HG02884 (cell line): ENCODE data around the gene METAP1.
"Not testable (repeated sequence)": the region's sequence is repeated elsewhere in the genome, so short reads cannot be mapped to it uniquely, and the experiment has no call there.

Experiments
- ATAC-seq: cut with Tn5 transposase; IDR thresholded peaks from one replicate; pipeline ENCODE4 v1.9.1; 2021; ENCODE audit warnings: mild to moderate bottlenecking, moderate library complexity; ENCODE audit not compliant: unreplicated experiment

Gene METAP1

DNA sequence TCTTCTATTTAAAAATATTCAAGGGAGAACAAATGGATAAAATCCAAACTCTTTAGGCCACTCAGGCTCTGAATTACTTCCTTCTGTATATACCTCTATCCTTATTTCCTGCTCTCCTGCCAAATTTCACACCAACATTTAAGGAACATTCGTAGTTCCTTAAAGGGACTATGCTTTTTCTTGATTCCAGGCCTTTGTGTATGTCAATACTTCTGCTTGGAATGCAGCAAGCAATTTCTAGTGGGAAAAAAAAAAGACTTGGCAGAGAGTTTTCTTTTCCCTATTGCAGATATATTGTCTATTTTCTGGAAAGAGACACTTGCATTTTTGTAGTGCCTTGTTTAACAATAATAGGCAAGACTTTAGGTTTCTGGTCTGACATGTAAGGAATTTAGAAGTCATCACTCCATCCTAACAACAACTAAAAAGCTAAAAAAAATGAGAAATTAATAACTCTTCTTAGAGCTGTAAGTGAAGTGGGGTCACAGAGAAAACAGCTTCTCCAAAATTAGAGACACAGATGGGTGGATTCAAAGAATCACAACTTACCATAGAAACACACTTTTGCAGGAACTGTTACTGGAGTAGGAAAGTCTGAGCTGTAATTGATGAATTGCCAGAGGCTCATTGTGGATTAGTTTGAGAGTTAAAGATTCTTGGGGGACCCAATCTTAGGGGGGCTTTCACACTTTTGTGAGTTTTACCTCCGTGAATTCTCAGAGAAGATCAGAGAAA is 95.1 kb downstream of the METAP1 start:
- no peak for ATAC-seq

DNA sequence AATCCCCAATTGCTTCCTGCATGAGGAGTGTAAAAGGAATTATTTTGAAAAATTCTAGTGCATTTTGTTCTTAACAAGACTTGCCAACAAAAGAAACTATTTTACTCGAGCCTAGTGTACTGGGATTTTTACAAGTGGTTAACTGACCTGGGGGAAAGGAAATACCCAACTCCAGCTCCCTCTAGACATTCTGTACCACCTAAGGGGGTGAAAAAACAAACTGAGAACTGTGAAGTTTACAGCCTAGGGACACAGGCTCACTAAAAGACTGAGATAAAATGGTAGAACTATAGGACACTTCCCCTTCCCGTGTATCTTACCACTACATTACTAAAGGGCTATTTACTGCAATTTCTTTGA is 95.7 kb downstream of the METAP1 start:
- ATAC-seq: no peak

DNA sequence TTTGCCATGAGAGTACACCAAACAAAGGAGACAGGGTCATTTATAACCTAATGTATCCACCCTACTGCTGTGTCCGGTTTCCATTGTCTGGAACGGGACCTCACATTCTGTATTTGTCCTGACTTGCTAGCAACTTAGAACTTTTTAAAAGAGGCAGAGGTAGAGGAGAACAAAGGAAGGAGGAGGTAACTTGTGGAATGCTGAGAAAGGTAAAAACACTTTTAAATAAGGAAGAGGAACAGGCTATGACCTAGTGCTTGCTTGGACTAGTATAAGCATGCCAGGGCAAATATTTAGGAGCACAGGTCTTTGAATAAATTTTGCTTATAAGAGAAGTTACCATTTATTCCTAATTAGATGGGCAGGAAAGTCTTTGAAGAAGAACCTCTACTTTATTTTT is 96.3 kb downstream of the METAP1 start:
- ATAC-seq: not testable (repeated sequence)

DNA sequence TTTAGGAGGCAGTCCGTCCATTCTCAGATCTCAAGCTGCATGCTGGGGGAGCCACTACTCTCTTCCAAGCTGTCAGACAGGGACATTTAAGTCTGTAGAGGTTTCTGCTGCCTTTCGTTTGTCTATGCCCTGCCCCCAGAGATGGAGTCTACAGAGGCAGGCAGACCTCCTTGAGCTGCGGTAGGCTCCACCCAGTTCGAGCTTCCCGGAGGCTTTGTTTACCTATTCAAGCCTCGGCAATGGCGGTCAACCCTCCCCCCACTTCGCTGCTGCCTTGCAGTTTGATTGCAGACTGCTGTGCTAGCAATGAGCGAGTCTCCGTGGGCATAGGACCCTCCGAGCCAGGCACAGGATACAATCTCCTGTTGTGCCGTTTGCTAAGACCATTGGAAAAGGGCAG is 103.8 kb downstream of the METAP1 start:
- no peak for ATAC-seq

DNA sequence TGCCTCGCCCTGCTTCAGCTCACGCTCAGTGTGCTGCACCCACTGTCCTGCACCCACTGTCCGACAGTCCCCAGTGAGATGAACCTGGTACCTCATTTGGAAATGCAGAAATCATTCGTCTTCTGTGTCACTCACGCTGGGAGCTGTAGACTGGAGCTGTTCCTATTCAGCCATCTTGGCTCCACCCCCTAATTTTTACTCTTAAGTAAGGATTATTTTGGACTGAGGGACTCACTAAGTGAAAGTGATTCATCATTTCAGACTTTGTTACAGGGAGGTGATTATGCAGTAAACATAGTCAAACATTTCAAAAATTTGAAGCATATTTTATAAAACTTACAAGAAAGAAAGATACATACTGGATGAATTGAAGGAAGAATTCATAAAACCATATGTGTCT is 104.3 kb downstream of the METAP1 start:
- ATAC-seq: not testable (repeated sequence)

DNA sequence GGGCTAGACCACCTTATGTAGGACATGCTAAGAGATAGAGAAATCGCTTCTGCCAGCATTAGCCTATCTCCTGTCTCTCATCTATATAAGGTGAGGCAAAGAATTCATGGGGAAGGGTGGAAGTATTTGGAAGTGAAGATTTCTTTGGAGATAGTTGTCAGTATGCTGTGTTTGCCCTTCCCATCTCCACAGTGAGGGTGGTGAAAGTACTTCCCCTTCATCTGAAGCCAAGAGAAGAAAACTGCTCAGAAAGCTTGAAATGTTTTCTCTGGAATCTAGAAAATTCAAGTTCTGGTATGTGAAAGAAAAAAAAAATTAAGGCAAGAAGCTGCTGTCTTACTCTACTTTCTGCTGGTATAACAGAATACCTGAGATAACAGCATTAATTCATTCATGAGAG is 105.4 kb downstream of the METAP1 start:
- no peak for ATAC-seq

DNA sequence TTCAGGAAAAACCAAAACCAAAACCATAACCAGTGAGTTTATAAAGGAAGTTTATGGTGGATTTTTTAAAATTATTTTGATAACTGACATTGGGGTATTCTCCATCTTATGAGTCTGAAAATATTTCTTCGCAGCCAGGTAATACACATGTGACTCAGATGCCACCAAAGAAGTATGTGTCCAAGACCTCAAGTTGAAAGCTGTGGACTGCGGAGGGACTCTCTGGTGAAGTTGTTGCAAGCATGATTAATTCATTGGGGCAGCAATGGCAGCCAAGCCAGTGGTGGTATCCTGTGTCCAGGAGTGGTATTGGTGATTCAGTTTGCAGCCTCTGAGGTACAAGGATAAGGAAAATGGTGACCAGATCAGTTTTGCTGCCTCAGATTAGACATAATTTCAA is 107.1 kb downstream of the METAP1 start:
- no peak for ATAC-seq

DNA sequence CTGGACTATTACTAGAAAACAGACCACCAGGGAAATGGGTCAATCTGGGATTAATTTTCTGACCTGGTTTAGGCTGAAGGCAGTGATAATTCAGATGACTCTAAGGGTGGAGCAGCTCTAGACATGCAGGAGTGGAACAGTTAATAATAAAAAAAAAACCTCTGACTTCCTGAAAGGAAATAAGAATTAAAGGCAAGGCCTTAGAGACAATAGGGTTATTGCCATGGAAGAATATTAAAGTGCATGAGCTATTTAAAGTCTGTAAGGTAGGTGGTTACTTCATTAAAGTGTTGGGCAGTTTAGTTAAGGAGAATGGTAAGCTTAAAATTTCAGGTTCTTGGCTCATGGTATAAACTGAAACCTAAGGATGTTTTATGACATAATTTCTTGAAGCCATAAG is 107.6 kb downstream of the METAP1 start:
- no peak for ATAC-seq

GRCh38 chr4:99104153-99104552 is 108.6 kb downstream of the METAP1 start:
- ATAC-seq: no peak

- ATAC-seq: not testable (repeated sequence)
Observed at GRCh38 chr4:99109286-99109685, 113.8 kb downstream of the METAP1 start.
